BJ (cell line): ENCODE results near the gene SUMO4. TPM values are rescaled to one million over a fixed set of nuclear protein-coding genes. Genes with fewer than 3 reads are reported as not detected.

Experiments used
- CTCF ChIA-PET: fragments of 350-600 bp; formaldehyde crosslinking; extraction: SDS; loops from one replicate; lab custom pipeline; 2021; ENCODE audit warnings: antibody characterized with exemption, inconsistent platforms; lab: Yijun Ruan, JAX
- POLR2A ChIA-PET: fragments of 300-600 bp; sonication (Branson Sonifier 250); formaldehyde crosslinking; extraction: SDS; loops from one replicate; lab custom pipeline; 2021; ENCODE audit warnings: antibody characterized with exemption; lab: Charles Lee
- DNase-seq: peaks from one replicate; pipeline ENCODE4 v3.0.0-alpha.2; 2011; ENCODE audit warnings: low read depth
- H3K27me3 ChIP-seq: 2 replicates; pipeline ENCODE4 v1.6.0; 2011; ENCODE audit warnings: low read length; ENCODE audit not compliant: control insufficient read depth, insufficient read depth
- H3K36me3 ChIP-seq: 2 replicates; pipeline ENCODE4 v1.5.1; 2011; ENCODE audit warnings: low read length; ENCODE audit not compliant: control insufficient read depth, insufficient read depth
- H3K4me3 ChIP-seq: 2 replicates; pipeline ENCODE4 v1.5.1; 2011; ENCODE audit warnings: low read depth, mild to moderate bottlenecking, control low read depth, low read length
- CTCF ChIP-seq: IDR thresholded peaks from 2 replicates; pipeline ENCODE4 v1.5.1; 2011; ENCODE audit warnings: low read depth, mild to moderate bottlenecking, control low read depth, inconsistent platforms, low read length, moderate library complexity; ENCODE audit not compliant: insufficient read depth
- polyA plus RNA-seq: library from polyadenylated mRNA; depleted of rRNA; stranded (reverse); fragments of >200 nt; gene quantifications from 2 replicates; pipeline ENCODE4 v1.2.3, GENCODE V29; 2011

The SUMO4 gene
- polyA plus RNA-seq, 1 experiment: not detected

DNA sequence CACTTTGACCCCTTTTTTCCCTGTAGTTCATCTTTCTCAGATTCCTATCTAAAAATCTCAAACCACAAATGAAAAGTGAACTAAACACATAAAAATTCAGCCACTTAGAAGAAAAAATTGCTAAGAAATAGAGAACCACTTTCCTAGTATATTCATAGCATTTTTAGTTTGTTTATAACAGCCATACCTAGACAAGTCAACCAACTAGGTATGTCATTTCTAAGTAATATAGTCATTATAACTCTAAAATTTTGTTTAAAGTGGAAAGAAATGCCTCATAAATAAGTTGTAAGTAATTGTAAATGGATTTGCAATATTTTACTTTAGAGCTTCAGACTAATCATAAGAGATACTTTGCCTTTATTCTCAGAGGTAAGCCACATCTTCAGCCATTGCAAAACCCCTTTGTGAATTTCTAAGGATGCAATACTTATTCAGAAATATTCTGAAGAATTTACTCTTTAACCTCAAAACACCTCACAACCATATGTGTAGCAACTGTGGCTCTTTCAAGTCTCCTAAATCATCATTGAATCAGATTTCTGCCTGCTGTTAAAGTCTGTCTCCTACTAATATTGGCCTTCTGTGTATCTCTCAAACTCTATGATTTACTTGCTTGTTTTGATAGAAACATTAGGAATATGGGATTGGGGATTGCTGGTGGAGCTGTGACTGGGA lies 6.9 kb upstream of the SUMO4 start:
- Histone ChIP-seq H3K36me3 (no peaks in the 10 kb centered on the region), H3K27me3 (no peaks in the 10 kb centered on the region), H3K4me3 (no peak overlapping the region)
- DNase-seq: no peak
- no peak for TF ChIP-seq CTCF
- CTCF ChIA-PET: interaction anchor here (1.7 kb wide), 1 partner anchor 39 kb away, joined by 5 read pairs; no protein-coding TSS in a partner anchor
- POLR2A ChIA-PET: no interaction called here

- Histone ChIP-seq H3K36me3 (peaks cover 2% of the 10 kb centered on the region), H3K27me3 (no peaks in the 10 kb centered on the region), H3K4me3 (no peak overlapping the region)
- TF ChIP-seq CTCF: no peak
- POLR2A ChIA-PET: no interaction called here
- CTCF ChIA-PET: interaction anchor here (1.2 kb wide), 1 partner anchor 11 kb away, joined by 3 read pairs; no protein-coding TSS in a partner anchor
- DNase-seq: no peak
Measured at GRCh38 chr6:149395185-149395584, 4.9 kb upstream of the SUMO4 start.

DNA sequence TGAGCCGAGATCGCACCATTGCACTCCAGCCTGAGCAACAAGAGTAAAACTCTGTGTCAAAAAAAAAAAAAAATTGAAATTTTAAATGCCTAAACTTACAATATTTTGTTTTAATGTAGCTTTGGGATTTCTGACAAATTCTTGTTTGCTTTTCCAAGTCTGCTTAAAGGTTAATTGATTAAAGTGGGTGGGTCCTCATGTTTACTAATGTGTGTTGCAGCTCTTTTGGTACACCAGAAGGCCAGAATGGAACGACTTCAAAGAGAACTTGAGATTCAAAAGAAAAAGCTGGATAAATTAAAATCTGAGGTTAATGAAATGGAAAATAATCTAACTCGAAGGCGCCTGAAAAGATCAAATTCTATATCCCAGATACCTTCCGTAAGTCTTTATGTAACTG lies 2.7 kb upstream of the SUMO4 start:
- CTCF ChIA-PET: interaction anchor here (0.6 kb wide), 1 partner anchor 437 kb away, joined by 5 read pairs; no protein-coding TSS in a partner anchor
- TF ChIP-seq CTCF: no peak
- no peak for DNase-seq
- POLR2A ChIA-PET: interaction anchor here (0.8 kb wide), 1 partner anchor 28 kb away, joined by 4 read pairs; no protein-coding TSS in a partner anchor
- Histone ChIP-seq H3K36me3 (peaks cover 5% of the 10 kb centered on the region), H3K4me3 (no peak overlapping the region), H3K27me3 (no peaks in the 10 kb centered on the region)

DNA sequence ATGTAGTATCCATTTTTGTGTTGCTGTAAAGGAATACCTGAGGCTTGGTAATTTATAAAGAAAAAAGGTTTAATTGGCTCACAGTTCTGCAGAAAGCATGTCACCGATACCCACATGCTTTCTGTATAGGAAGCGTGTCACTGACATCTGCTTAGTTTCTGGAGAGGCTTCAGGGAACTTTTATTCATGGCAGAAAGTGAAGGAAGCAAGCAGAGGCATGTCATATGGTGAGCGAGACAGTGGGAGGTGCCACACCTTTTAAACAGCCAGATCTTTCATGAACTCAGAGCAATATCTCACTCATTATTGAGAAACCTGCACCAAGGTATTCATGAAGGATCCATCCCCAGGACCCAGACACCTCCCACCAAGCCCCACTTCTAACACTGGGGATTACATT lies 3.5 kb downstream of the SUMO4 start:
- ChIA-PET POLR2A (no interaction called here), CTCF (interaction anchor here (0.7 kb wide), 1 partner anchor 17 kb away, joined by 3 read pairs; no protein-coding TSS in a partner anchor)
- Histone ChIP-seq H3K27me3 (no peaks in the 10 kb centered on the region), H3K36me3 (peaks cover 7% of the 10 kb centered on the region), H3K4me3 (no peak overlapping the region)
- no peak for TF ChIP-seq CTCF
- no peak for DNase-seq

DNA sequence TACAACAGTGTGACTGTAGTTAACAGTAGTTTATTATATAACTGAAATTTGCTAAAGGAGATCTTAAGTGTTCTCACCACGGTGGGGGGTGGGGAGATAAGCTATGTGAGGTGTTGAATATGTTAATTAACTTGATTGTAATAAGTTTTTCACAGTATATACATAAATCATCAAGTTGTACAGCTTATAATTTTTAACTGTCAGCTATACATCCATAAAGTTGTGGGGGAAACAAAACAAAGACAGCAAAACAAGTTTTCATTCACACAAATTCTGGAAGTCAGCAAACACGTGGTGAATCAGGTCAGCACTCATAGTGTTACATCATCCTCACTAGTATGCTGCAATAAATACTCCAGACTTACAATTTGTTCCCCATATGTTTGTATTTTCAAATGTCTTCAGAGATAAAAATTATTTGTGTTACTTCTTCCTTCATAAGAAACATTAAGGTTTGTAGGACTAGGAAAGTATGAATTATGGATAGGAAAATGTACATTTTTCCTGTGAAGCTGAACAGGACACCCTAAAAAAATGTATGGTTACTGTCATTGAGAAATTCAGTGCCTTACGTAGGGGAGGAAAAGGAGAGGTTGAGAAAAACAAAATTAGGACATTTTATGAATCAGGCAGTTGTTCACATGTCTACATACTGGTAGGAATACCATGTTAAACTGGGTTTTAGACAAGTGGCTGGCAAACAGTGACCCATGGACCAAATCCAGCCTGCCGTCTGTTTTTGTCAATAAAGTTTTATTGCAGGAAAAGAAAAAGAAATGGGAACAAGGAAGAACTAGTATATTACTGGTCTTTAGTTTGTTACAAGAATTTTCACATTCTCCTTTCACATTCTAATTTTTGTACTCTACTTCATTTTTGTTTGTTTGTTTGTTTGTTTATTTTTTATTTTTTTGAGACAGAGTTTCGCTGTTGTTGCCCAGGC lies 6.0 kb downstream of the SUMO4 start:
- ChIA-PET POLR2A (no interaction called here), CTCF (interaction anchor here (1.0 to 1.2 kb wide), 2 partner anchors 11 to 14 kb away, joined by 3 read pairs; no protein-coding TSS in a partner anchor)
- Histone ChIP-seq H3K36me3 (peaks cover 6% of the 10 kb centered on the region; the same call in 1 of the 2 replicates), H3K27me3 (no peaks in the 10 kb centered on the region), H3K4me3 (no peak overlapping the region)
- TF ChIP-seq CTCF: no peak
- no peak for DNase-seq
